ENCODE data around the gene ARF5.
"Not testable (repeated sequence)": the region's sequence is repeated elsewhere in the genome, so short reads cannot be mapped to it uniquely, and the experiment has no call there.

The ARF5 gene

GRCh38 chr7:127588019-127588696 is at the start of gene ARF5:
Gene ARF5, plus strand, starts transcription at chr7:127588411. Its CDS starts 88 bp downstream, at chr7:127588499.
- peak; percentile 49 for DNase-seq

DNA sequence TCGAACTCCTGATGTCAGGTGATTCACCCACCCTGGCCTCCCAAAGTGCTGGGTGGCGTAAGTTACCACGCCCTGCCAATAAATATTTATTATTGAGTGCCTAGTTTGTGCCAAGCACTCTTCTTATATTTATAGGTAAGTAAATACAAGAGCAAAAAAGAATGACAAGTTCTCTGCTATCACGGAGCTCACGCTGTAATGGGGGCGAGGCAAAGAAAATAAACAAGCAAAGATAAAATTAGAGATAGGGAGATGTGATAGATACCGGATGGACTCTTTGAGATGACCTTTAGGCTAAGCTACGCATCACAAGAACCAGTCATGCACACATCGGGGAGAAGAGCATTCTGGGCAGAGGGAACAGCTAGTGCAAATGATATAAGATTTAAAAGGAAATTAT is 49.1 kb upstream of the ARF5 start:
- no peak for DNase-seq

DNA sequence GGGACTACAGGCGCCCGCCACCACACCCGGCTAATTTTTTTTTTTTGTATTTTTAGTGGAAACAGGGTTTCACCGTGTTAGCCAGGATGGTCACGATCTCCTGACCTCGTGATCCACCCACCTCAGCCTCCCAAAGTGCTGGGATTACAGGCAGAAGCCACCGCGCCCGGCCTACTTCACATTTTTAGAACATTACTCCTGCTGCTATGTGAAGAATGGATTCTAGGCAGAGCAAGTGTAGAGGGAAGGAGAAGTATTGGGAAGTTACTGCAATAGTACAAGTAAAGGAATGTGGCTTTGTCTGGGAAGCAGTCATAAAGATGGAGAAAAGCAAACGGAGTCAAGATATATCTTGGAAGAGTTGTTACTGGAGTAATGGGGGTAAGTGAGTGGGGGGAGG is 47.8 kb upstream of the ARF5 start:
- DNase-seq: not testable (repeated sequence)

DNA sequence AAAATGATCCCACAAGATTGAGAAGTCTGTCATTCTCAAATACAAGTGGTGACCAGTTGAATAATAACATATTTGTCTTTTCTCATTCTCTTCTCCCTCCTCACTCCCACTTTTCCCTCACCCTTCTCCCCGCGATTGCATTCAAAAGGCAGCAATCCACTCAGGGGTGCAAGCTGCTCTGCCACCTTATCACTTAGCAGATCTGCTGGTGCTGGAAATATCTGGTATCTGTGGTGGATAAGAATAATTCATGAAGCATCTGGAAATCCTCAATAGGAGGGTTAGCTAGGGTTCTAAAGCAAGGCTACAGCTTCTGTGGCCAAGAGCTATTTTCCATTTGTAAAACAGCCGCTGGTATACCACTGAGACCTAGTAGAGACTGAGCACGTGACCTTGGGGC is 46.7 kb upstream of the ARF5 start:
- no peak for DNase-seq

GRCh38 chr7:127546313-127546712 is 41.9 kb upstream of the ARF5 start:
- no peak for DNase-seq

DNA sequence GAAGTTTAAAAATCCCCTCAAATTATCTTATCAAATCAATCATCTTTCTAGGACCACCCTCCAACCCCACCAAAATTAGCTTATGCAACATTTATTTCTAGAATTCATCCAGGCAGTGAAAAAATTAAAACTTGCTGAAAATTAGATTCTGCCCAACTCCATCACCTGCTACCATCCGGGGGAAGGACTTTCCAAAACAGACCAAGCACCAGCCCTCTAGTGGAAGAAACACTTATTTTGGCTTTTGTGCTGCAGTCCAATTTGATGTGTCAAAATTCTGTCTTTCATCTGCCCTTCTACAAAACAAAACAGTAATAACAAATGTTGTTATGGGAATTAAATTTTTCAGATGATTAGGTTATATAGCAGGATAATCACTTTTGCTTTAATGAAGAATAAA is 38.0 kb upstream of the ARF5 start:
- DNase-seq: no peak

- DNase-seq: no peak
Measured at GRCh38 chr7:127551941-127552340, 36.3 kb upstream of the ARF5 start.

DNA sequence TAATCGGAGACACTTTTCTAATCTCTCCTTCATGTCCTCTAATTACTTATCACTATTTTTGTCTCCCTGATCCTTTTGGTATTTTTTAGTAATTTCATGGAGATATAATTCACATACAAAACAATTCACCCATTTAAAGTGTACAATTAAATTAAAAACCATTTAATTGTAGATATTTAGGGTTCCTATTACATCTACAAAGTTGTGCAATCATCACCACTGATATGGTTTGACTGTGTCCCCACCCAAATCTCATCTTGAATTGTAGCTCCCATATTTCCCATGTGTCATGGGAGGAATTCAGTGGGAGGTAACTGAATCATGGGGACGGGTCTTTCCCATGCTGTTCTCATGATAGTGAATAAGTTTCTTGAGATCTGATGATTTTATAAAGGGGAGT is 31.8 kb upstream of the ARF5 start:
- no peak for DNase-seq

- no peak for DNase-seq
Measured at GRCh38 chr7:127557803-127558202, 30.4 kb upstream of the ARF5 start.

- DNase-seq: no peak
Measured at GRCh38 chr7:127566242-127566641, 22.0 kb upstream of the ARF5 start.

DNA sequence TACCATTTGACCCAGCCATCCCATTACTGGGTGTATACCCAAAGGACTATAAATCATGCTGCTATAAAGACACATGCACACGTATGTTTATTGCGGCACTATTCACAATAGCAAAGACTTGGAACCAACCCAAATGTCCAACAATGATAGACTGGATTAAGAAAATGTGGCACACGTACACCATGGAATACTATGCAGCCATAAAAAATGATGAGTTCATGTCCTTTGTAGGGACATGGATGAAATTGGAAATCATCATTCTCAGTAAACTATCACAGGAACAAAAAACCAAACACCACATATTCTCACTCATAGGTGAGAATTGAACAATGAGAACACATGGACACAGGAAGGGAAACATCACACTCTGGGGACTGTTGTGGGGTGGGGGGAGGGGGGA is 20.2 kb upstream of the ARF5 start:
- not testable (repeated sequence) for DNase-seq

- no peak for DNase-seq
Measured at GRCh38 chr7:127571741-127572505, 16.3 kb upstream of the ARF5 start.

DNA sequence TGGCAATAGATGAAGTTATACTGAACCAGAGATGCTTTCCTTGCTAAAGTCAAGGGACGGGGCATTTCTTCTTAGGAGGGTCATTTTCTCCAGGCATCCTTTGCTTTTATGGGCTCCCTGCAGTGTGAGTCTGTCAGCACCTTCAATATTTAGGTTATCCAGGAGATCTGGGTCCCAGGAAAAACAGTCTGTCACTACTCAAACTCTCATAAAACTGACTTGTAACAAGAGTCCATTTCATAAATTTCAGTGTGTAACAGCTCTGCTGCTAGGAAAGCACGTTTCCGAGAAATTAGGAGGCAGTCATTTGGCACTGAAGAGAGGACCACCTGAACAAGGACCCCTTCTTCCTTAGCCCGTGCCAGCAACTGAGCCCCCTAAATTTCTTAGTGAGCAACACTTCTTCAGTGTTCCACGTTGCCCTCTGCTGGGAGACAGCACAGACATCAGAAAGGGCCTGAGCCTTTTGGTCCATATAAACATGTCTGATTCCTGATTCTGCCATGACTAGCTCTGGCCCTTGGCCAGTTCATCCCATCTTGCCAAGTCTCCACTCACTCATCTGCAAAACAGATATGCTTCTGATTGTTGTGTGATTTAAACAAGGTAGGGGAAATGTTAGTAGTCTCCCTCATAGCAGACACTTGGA is 10.1 kb upstream of the ARF5 start:
- no peak for DNase-seq

- no peak for DNase-seq
Measured at GRCh38 chr7:127578711-127579275, 9.4 kb upstream of the ARF5 start.

DNA sequence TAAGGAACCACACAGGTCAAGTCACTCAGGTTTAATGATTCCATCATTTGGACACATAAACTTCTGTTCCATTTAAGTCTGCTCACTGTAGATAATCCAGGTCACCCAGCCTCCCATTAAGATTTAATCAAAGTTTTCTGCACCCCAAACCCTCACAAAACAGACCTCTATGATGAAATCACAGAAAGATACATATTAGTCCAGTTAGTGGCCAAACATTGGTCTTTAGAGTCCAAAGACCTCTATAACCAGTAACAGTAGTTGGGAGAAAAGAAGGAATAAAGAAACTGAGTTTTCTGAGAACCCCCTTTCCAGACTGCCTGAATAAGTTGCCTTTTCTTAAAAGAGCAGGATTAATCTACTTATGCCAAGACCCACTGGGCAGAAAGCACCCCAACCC is 7.6 kb upstream of the ARF5 start:
- DNase-seq: no peak

DNA sequence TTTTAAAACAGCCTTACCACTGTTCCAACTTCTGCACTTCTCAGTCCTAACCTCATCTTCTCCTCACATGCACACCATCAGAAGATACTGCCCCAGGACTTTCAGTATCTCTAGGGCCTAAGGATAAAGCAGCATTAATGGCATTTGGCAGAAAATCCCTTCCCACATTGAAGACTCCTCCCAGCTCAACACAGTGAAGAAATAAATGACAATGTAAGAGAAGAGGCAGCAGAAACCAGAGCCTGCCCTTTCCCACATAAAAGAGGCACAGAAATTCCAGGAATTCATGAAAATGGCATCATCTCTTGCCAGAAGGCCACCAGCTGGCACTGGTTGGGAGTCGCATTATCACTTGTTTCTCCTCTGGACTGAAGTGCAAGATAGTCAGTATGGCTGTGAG is 6.5 kb upstream of the ARF5 start:
- no peak for DNase-seq

DNA sequence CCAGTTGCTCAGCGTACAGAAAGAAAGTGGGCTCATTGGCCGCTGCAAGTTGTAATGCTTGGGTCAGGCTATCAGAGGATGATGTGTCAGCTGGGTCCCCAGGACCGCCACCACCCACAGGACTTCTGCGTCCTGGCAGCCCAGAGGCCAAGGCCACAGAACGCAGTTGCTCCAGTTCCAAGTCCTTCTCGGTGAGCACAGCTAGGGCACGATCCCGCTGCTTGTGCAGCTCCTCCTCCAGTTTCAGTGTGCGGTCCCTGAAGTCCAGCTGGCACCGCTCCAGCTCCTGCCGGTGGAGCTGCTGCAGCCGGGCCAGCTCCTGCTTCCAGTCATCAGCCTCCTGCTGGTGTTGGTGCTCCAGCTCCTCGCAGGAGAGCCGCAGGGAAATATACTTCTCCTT is 5.8 kb upstream of the ARF5 start:
- peak; percentile 12 for DNase-seq

DNA sequence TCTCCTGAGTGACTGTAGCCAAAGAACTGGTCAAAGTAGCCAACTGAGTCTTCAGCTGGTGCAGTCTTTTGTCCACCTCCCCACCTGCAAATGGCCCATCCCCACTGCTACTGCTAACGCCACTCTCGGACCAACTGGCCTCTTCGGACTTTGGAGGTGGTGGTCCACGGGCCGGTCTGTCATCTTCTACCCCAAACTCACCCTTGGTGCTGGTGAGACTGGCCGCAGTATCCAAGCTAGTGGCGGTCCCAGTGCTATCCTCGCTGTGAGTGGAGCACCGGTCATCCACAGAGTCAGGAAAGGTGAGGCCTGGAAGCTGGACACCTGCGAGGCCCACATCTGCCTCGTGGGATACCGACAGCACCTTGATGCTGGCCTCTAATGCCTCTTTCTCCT is 3.6 kb upstream of the ARF5 start:
- DNase-seq: no peak

- DNase-seq: peak; percentile 28
Measured at GRCh38 chr7:127585044-127585953, 2.9 kb upstream of the ARF5 start, which contains the start of gene GCC1. Gene GCC1, minus strand, starts transcription at chr7:127585596. Its CDS starts 414 bp downstream, at chr7:127585182.

DNA sequence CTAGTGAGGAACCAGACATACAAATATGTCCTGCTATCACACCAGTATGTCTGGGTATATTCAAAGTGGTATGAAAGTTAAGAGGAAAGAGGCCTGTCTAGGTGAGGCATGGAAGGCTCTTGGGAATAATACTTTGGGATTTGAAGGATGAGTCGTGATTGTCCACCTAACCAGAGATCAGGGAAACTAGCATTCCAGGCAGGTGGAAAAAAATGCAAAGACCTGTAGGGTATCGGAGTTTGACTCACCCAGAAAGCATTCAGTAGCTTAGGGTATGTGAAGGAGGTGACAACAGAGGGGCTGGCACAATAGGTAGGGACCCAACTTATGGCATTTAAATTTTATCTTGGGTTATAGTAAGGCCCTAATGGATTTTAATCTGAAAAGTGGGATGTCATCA is 1.9 kb upstream of the ARF5 start:
- DNase-seq: no peak

DNA sequence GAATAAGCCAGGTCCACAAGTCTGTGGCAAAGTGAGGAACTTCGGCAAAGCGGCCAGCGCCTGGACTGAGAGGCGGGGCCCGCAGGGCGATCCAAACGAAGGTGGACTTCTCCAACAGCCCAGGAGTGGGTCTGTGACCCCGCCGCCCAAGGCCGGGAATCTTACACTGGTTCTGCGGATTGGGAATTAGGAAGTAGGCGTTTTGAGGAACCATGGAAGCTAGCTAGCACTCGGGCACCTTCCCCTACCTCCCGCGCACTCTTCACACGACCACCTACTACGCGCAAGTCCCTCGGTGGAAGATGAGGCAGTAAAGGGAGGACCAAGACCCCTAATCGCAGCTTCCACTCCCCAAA is 570 bp upstream of the ARF5 start:
- no peak for DNase-seq

GRCh38 chr7:127588697-127589482 is 679 bp downstream of the ARF5 start:
- DNase-seq: peak; percentile 1
